Measurements from ENCODE around the gene ATP6V1B1.

ATP6V1B1 gene

GRCh38 chr2:70935468-70936164 lies at the start of gene ATP6V1B1:
Gene ATP6V1B1 (plus strand): TSS chr2:70935900. CDS start chr2:70935955, 55 bp downstream.
- no peak within 1 kb of the TSS for H3K4me3 ChIP-seq (ENCODE audit: low read length)
- DNase-seq (ENCODE audit: low read depth): no peak
- no peak for TF ChIP-seq CTCF (conservative IDR thresholded peaks at IDR 0.05; ENCODE audit: low read length)

GRCh38 chr2:70886541-70886987 lies 49.1 kb upstream of the ATP6V1B1 start:
- TF ChIP-seq CTCF (conservative IDR thresholded peaks at IDR 0.05; ENCODE audit: low read length): no peak
- H3K4me3 ChIP-seq (ENCODE audit: low read length): no peak overlapping the region

GRCh38 chr2:70887208-70887549 lies 48.5 kb upstream of the ATP6V1B1 start:
- peak overlapping the region; percentile 35 for H3K4me3 ChIP-seq (ENCODE audit: low read length)
- no peak for DNase-seq (ENCODE audit: low read depth)
- no peak for TF ChIP-seq CTCF (conservative IDR thresholded peaks at IDR 0.05; ENCODE audit: low read length)

More at GRCh38 chr2:70886541-70886987, 49.1 kb upstream of the ATP6V1B1 start:
- DNase-seq (ENCODE audit: low read depth): no peak

GRCh38 chr2:70887550-70888246 lies 48.0 kb upstream of the ATP6V1B1 start:
- TF ChIP-seq CTCF (conservative IDR thresholded peaks at IDR 0.05; ENCODE audit: low read length): no peak
- H3K4me3 ChIP-seq (ENCODE audit: low read length): peak overlapping the region; percentile 35
- DNase-seq (ENCODE audit: low read depth): no peak

GRCh38 chr2:70888366-70888922 lies 47.3 kb upstream of the ATP6V1B1 start:
- DNase-seq (ENCODE audit: low read depth): no peak
- no peak overlapping the region for H3K4me3 ChIP-seq (ENCODE audit: low read length)
- no peak for TF ChIP-seq CTCF (conservative IDR thresholded peaks at IDR 0.05; ENCODE audit: low read length)

- TF ChIP-seq CTCF (conservative IDR thresholded peaks at IDR 0.05; ENCODE audit: low read length): no peak
- no peak for DNase-seq (ENCODE audit: low read depth)
- H3K4me3 ChIP-seq (ENCODE audit: low read length): no peak overlapping the region
Observed at GRCh38 chr2:70888923-70889715, 46.6 kb upstream of the ATP6V1B1 start.
